Pancreas (tissue), 10 donors: ENCODE results near the gene KCNQ1OT1. TPM values are rescaled to one million over a fixed set of nuclear protein-coding genes. Genes with fewer than 3 reads are reported as not detected.

ENCODE experiments used
- ATAC-seq, 4 donors: fragments of 200-7000 bp; cut with Tn5 transposase; one replicate each; pipeline versions ENCODE4 v1.8.0 to v1.9.1; 2020; ENCODE audit warnings: mild to moderate bottlenecking in 4 of 4, moderate library complexity in 4 of 4
- DNase-seq, 6 donors: peaks; one replicate each; pipeline ENCODE4 v3.0.0-alpha.2; 2020
- FAIRE-seq: peaks from 2 replicates; lab custom pipeline; 2012; peaks lifted over from hg19 to GRCh38; lab: Jason Lieb, UNC
- H3K27ac ChIP-seq, 4 donors: fragments of 200-600 bp; sonication (generic); 1 replicate in 3 of 4; 2 replicates in 1 of 4; pipeline versions ENCODE4 v1.5.0 to v1.8.0; 2020
- H3K27me3 ChIP-seq, 4 donors: fragments of 200-600 bp; one replicate each; pipeline ENCODE4 v1.8.0; 2021
- H3K36me3 ChIP-seq, 3 donors: fragments of 200-600 bp; sonication (generic) in 1 of 3; one replicate each; pipeline versions ENCODE4 v1.5.0 to v1.8.0; 2020 to 2021
- H3K4me1 ChIP-seq, 3 donors: fragments of 200-600 bp; one replicate each; pipeline ENCODE4 v1.8.0; 2021
- H3K4me3 ChIP-seq, 4 donors: fragments of 200-600 bp; sonication (generic) in 2 of 4; one replicate each; pipeline versions ENCODE4 v1.5.0 to v1.8.0; 2020 to 2021
- H3K9me3 ChIP-seq, 4 donors: fragments of 200-600 bp; one replicate each; pipeline ENCODE4 v1.8.0; 2021
- CTCF ChIP-seq, 4 donors: fragments of 200-600 bp; sonication (generic) in 3 of 4; IDR thresholded peaks; one replicate each; pipeline versions ENCODE4 v1.5.0 to v1.8.0; 2021; ENCODE audit warnings: antibody characterized with exemption in 4 of 4
- WGBS, 2 donors: extraction: QIAGEN DNeasy Blood & Tissue Kit; methylation state at CpG; one replicate each; pipeline ENCODE4 v1.1.7; 2013; 5-methylcytosine and 5-hydroxymethylcytosine counted together
- intact Hi-C, 3 donors: fragments of 100-400 bp; cut with DNase I; formaldehyde crosslinking; loops; one replicate each; pipeline versions ENCODE4 v1.11.1 to v1.14.2; 2022
- polyA plus RNA-seq, 2 donors: library from polyadenylated mRNA; stranded (reverse); fragments of 200-250 nt; gene quantifications; one replicate each; pipeline ENCODE4 v1.2.3, GENCODE V29; 2013
- total RNA-seq, 6 donors: library from RNA; stranded (reverse); fragmentation: NEBNext Ultra II Directional in 4 of 6; extraction: Animal tissue kit (Norgen Biotek cat#: 25700) in 4 of 6; gene quantifications; one replicate each; pipeline versions ENCODE4 v1.2.1 to v1.2.4, GENCODE V29; 2021 to 2023
- donor health status: healthy with polysubstance abuse.
- donor health status: DM: no; HTN: no; CAD: no; lungs with moderate emphysema.
- donor health status: DM: no; HTN: no; CAD: no.
- donor health status: control.
- donor health status: control.
- donor health status: Bipolar disorder and iron deficiency.
- donor health status: DM: yes; HTN: yes; CAD: no.
- donor health status: DM: no; HTN: no; CAD: no.
- donor health status: DM: no; HTN: no; CAD: no.
- donor health status: DM: yes; HTN: yes; CAD: no.

KCNQ1OT1 gene
- total and polyA plus RNA-seq, 8 donors: 0.31 to 1.9 (median 1.4) TPM

- Histone ChIP-seq H3K9me3 (no peaks in the 10 kb centered on the region), H3K4me3 (no peak overlapping the region), H3K36me3 (no peaks in the 10 kb centered on the region), H3K27me3 (no peaks in the 10 kb centered on the region), H3K4me1 (no peaks in the 10 kb centered on the region), H3K27ac (no peak overlapping the region)
- intact Hi-C loops: no loop called here
- no peak for FAIRE-seq
- peak in 1 of 4 donors; percentile 25 for ATAC-seq
- 91 to 97% methylated on average over 6 of the region's 6 CpGs for WGBS, 2 donors
- TF ChIP-seq CTCF (IDR thresholded peaks at IDR 0.05): no peak
- DNase-seq: peak in 1 of 6 donors; percentile 6
Measured at GRCh38 chr11:2655016-2655719, 44.6 kb downstream of the KCNQ1OT1 start.

GRCh38 chr11:2653930-2654739 is 45.7 kb downstream of the KCNQ1OT1 start:
- Histone ChIP-seq H3K4me1 (no peaks in the 10 kb centered on the region), H3K36me3 (no peaks in the 10 kb centered on the region), H3K9me3 (peaks cover 0 to 3% (median 0%) of the 10 kb centered on the region in 4 donors), H3K27ac (no peak overlapping the region), H3K4me3 (no peak overlapping the region), H3K27me3 (no peaks in the 10 kb centered on the region)
- intact Hi-C loops: no loop called here
- TF ChIP-seq CTCF (IDR thresholded peaks at IDR 0.05): no peak
- DNase-seq (peak in 3 of 6 donors; percentile 11 to 41 (median 39)), ATAC-seq (peak in 1 of 4 donors; percentile 10), FAIRE-seq (no peak)
- WGBS, 2 donors: 92 to 94% methylated on average over 16 of the region's 16 CpGs

GRCh38 chr11:2653198-2653551 is 46.6 kb downstream of the KCNQ1OT1 start:
- 89 to 93% methylated on average over 1 of the region's 1 CpG for WGBS, 2 donors
- FAIRE-seq: no peak

GRCh38 chr11:2652333-2653197 is 47.2 kb downstream of the KCNQ1OT1 start:
- no peak for TF ChIP-seq CTCF (IDR thresholded peaks at IDR 0.05)
- Histone ChIP-seq H3K36me3 (no peaks in the 10 kb centered on the region), H3K4me3 (no peak overlapping the region), H3K4me1 (no peaks in the 10 kb centered on the region), H3K27me3 (no peaks in the 10 kb centered on the region), H3K9me3 (peaks cover 0 to 3% (median 0%) of the 10 kb centered on the region in 4 donors), H3K27ac (no peak overlapping the region)
- intact Hi-C loops: no loop called here
- ATAC-seq (no peak), FAIRE-seq (no peak), DNase-seq (peak in 1 of 6 donors; percentile 5)
- 85 to 88% methylated on average over 11 of the region's 11 CpGs for WGBS, 2 donors

More at GRCh38 chr11:2653198-2653551, 46.6 kb downstream of the KCNQ1OT1 start:
- intact Hi-C loops: no loop called here
- Histone ChIP-seq H3K36me3 (no peaks in the 10 kb centered on the region), H3K9me3 (peaks cover 0 to 3% (median 0%) of the 10 kb centered on the region in 4 donors), H3K4me1 (no peaks in the 10 kb centered on the region), H3K27me3 (no peaks in the 10 kb centered on the region), H3K27ac (no peak overlapping the region), H3K4me3 (no peak overlapping the region)
- no peak for ATAC-seq
- TF ChIP-seq CTCF (IDR thresholded peaks at IDR 0.05): no peak
- peak in 3 of 6 donors; percentile 7 to 36 (median 22) for DNase-seq
